Ishikawa (cell line): ENCODE data around the gene NFIX.

Experiments used
- CEBPB ChIP-seq: IDR thresholded peaks from 2 replicates; pipeline ENCODE4 v1.6.1; 2012
- CREB1 ChIP-seq: IDR thresholded peaks from 2 replicates; pipeline ENCODE4 v1.6.1; 2012; ENCODE audit warnings: low read depth
- EGR1 ChIP-seq: IDR thresholded peaks from 2 replicates; pipeline ENCODE4 v1.6.1; 2012
- EP300 ChIP-seq: IDR thresholded peaks from 2 replicates; pipeline ENCODE4 v1.6.1; 2012; ENCODE audit warnings: borderline replicate concordance
- FOXM1 ChIP-seq: IDR thresholded peaks from 2 replicates; pipeline ENCODE4 v1.6.1; 2012; ENCODE audit warnings: low read depth, borderline replicate concordance
- NFIC ChIP-seq: IDR thresholded peaks from 2 replicates; pipeline ENCODE4 v1.6.1; 2012
- RAD21 ChIP-seq: IDR thresholded peaks from 2 replicates; pipeline ENCODE4 v1.6.1; 2012; ENCODE audit warnings: low read depth
- TAF1 ChIP-seq: IDR thresholded peaks from 2 replicates; pipeline ENCODE4 v1.6.1; 2012; ENCODE audit warnings: low read depth, mild to moderate bottlenecking
- TCF12 ChIP-seq: IDR thresholded peaks from 2 replicates; pipeline ENCODE4 v1.6.1; 2012; ENCODE audit warnings: low read depth
- TEAD4 ChIP-seq: IDR thresholded peaks from 2 replicates; pipeline ENCODE4 v1.6.1; 2012
- YY1 ChIP-seq: IDR thresholded peaks from 2 replicates; pipeline ENCODE4 v1.6.1; 2012; ENCODE audit warnings: low read depth
- ZBTB7A ChIP-seq: IDR thresholded peaks from 2 replicates; pipeline ENCODE4 v1.6.1; 2012; ENCODE audit warnings: low read depth
- TF ChIP-seq, protein P1 (sequence below): IDR thresholded peaks from 2 replicates; pipeline ENCODE4 v1.6.1; 2012
- TF ChIP-seq, protein P2 (sequence below): IDR thresholded peaks from 2 replicates; pipeline ENCODE4 v1.6.1; 2012; ENCODE audit warnings: low read depth, mild to moderate bottlenecking
- TF ChIP-seq, protein P3 (sequence below): IDR thresholded peaks from 2 replicates; pipeline ENCODE4 v1.6.1; 2012

NFIX gene

DNA sequence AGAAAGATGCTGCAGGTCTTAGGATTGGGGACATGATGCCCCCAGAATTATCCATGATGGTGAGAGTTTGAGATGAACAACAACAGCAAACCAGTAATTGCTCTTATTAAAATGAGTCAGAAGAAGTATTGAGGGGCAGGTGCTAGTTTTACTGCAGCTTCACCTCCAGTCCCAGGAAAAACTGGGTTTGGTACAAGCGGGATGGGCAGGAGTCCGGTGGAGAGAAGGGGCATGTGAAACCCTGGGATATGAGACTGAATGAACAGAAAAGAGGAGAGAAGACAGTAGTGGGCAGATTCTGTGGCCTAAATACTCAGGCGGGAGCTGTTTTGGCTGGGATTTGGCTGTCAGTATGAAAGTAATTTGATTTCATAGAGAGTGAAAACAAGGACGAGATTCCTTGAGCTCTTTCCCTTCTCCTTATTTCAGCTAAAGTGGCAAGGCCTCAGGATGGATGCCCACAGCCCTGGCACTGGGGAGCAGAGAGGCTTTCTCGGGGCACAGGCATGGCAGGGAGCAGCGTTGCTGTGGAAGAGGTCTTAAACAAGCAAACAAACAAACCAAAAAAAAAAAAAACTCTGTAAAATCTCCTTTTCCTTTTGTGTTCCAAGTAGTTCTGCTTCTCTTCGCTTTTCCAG lies 30.7 kb downstream of the NFIX start:
- TF ChIP-seq TEAD4 (no peak), TAF1 (no peak), TCF12 (no peak)

DNA sequence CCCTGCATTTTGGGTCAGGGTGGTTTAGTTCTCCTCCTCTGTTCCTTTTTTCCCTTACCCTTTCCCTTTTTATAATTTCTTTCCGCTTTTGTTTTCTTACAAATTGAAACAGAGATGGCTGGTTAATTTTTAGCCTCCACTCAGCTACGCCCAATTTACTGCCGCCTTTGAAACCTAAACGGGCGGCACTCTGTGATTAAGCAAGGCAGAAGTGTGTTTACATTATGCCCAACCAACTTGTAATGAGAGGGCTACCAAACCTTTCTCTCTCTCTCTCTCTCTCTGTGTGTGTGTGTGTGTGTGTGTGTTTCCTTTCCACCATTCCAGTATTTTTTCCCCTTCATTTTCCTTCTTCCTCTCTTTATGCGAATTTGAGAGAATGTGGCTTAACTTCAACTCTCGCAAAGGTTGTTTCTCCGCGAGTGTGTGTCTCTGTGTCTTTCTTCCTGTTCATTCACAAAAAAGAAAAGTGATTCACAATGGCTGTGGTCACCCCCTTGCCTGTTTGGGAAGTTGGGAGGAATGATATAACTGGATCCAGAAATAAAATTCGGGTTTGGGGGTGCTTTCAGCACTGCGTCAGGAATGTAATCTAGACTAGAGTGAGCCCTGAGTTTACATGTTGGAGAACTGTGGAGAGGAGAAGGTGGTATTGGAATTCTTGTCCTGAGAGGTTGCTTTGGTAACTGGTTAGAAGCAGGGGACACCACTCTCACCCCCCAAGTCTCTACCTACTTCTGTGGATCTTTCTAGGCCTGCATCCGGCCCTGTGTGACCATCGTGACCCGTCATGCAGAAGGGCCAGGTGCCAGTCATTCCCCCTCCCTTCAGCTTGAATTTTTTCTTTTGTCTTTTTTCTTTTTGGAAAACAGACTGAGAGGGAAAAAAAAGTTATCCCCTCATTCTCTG lies 31.4 kb downstream of the NFIX start:
- no peak for TF ChIP-seq ZBTB7A
- TF ChIP-seq TEAD4 = no peak
- no peak for TF ChIP-seq TCF12
- TF ChIP-seq EP300 = no peak
- TF ChIP-seq FOXM1 = no peak

DNA sequence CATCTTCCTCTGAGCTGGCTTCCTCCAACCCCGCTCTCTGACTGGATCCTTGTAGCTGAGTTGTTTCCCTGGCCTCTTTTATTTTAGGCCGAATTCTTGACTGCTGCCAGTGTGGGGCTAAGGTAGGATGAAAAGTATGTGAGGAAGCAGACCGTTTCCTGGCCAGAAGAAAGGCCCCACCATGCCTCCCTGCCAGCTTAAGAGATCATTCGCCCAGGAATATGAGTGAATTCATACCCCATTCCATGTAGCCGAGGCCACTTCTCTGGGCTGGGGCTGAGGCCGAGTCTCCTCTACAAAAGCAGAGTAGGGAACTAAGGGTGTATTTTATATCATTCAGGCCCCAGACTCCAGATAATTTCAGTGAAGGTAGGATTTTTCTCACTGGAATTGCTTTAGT lies 32.3 kb downstream of the NFIX start:
- TF ChIP-seq YY1 = no peak
- TF ChIP-seq RAD21 = no peak
- no peak for TF ChIP-seq NFIC
- no peak for TF ChIP-seq FOXM1
- TF ChIP-seq TAF1 = no peak
- TF ChIP-seq EGR1 = no peak
- no peak for TF ChIP-seq TCF12
- TF ChIP-seq CEBPB = no peak
- no peak for TF ChIP-seq EP300
- TF ChIP-seq, protein P1, sequence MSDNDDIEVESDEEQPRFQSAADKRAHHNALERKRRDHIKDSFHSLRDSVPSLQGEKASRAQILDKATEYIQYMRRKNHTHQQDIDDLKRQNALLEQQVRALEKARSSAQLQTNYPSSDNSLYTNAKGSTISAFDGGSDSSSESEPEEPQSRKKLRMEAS = no peak
- TF ChIP-seq TEAD4 = no peak
- TF ChIP-seq, protein P2, sequence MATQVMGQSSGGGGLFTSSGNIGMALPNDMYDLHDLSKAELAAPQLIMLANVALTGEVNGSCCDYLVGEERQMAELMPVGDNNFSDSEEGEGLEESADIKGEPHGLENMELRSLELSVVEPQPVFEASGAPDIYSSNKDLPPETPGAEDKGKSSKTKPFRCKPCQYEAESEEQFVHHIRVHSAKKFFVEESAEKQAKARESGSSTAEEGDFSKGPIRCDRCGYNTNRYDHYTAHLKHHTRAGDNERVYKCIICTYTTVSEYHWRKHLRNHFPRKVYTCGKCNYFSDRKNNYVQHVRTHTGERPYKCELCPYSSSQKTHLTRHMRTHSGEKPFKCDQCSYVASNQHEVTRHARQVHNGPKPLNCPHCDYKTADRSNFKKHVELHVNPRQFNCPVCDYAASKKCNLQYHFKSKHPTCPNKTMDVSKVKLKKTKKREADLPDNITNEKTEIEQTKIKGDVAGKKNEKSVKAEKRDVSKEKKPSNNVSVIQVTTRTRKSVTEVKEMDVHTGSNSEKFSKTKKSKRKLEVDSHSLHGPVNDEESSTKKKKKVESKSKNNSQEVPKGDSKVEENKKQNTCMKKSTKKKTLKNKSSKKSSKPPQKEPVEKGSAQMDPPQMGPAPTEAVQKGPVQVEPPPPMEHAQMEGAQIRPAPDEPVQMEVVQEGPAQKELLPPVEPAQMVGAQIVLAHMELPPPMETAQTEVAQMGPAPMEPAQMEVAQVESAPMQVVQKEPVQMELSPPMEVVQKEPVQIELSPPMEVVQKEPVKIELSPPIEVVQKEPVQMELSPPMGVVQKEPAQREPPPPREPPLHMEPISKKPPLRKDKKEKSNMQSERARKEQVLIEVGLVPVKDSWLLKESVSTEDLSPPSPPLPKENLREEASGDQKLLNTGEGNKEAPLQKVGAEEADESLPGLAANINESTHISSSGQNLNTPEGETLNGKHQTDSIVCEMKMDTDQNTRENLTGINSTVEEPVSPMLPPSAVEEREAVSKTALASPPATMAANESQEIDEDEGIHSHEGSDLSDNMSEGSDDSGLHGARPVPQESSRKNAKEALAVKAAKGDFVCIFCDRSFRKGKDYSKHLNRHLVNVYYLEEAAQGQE = no peak
- TF ChIP-seq ZBTB7A = no peak
- TF ChIP-seq CREB1 = no peak
- TF ChIP-seq, protein P3, sequence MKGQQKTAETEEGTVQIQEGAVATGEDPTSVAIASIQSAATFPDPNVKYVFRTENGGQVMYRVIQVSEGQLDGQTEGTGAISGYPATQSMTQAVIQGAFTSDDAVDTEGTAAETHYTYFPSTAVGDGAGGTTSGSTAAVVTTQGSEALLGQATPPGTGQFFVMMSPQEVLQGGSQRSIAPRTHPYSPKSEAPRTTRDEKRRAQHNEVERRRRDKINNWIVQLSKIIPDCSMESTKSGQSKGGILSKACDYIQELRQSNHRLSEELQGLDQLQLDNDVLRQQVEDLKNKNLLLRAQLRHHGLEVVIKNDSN = no peak

DNA sequence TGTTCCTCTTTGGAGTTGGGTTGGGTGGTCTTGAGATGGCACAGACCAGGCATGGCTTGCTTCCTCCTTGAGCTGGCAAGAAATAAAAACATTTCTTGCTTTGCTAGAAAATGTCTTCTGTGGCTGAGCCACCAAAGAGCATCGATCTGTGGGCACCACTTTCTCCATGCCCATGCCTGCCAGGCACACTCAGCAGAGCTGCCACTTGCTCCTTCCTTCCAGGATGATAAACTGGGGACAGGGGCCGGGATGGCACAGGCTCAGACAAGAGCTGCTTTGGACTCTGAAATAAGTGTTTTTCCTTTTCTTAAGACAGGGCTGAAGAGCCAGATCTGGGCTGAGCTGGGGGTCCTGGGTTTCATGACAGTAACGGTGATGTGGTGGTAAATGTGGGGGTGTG lies 32.8 kb downstream of the NFIX start:
- no peak for TF ChIP-seq YY1
- no peak for TF ChIP-seq EP300
- no peak for TF ChIP-seq FOXM1
- TF ChIP-seq, protein P3 = no peak
- no peak for TF ChIP-seq ZBTB7A
- no peak for TF ChIP-seq TCF12
- no peak for TF ChIP-seq RAD21
- TF ChIP-seq CEBPB = no peak

DNA sequence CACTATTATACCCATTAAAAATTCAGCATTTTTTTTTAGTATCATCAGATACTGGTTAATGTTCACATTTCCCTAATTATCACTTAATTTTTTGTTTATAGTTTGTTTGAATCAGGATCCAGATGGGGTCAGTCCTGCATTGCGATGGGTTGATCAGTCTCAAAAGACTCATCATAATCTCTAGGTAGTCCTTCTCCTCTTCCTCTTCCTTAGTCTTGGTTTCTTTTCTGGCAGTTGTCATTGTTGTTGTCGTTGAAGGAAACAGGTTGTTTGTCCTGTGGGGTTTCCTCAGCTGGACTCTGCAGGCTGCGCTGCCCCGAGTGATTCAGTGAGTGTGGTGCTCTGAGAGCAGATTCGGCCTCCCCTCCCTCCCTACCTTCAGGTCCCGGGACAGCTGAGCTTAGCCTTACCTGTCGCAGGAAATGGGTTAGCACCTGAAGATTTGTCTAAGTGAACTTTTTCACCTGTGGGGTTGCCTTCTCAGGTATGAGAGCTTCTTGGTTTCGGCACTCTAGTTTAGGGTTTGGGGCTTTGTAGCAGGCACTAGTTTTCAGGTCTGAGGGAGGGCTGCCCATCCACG lies 34.1 kb downstream of the NFIX start:
- no peak for TF ChIP-seq RAD21
- no peak for TF ChIP-seq NFIC
- no peak for TF ChIP-seq CEBPB
- no peak for TF ChIP-seq YY1
- TF ChIP-seq FOXM1 = no peak
- no peak for TF ChIP-seq CREB1
- TF ChIP-seq TCF12 = no peak
- TF ChIP-seq TEAD4 = no peak

DNA sequence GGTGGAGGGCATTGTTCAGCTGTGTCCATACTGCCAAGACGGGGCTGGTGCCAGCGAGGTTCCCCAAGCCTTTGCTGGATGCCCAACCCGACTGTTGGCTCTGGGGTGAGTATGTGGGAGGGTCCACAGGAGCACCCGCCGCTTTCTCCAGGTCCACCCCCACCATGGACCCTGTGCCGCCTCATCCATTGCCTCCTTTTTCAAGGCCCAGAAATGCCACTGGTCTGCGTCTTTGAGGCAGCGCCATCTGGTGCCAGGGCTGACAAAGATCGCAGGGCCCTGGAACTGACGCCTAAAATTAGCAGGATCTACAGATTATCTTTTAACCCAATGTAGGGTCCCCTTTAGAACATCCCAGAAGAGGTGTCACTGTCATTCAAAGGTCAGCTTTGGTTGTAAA lies 34.6 kb downstream of the NFIX start:
- TF ChIP-seq CEBPB = no peak
- TF ChIP-seq RAD21 = peak; percentile 47; the same call in 1 of the 2 replicates
- no peak for TF ChIP-seq TEAD4

DNA sequence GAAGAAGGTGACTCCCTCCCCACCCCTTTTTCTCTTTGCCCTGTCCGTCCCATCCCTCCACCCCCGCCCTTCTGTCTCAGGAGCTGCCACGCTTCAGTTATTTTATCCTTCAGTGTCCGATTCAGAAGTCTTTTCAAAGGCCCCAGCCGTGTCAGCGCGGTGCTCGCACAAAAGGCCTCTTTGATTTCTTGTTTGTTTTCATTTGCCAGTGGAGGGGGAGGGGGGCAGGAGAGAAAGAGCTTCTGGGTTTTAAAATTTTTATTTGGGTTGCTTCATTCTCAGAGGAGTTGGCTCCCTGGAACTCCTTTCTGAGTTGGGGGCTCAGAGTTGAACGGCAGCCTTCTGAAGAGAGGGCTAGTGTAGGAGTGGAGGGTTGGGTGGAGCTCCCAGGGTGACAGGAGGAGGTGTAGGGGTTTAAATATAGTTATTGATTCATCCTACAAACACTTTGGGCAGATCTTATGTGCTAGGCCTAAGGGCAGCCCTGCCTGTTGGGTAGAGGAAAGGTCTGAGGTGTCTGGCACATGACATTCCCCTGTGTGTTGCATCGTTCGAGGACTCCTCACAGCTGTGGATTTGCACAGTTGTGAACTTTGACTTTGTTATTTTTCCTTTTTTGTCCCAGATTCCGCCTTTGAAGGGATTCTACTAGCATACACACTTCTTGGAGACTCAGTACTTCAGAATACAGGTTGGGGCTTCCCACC lies 36.8 kb downstream of the NFIX start:
- no peak for TF ChIP-seq CREB1
- TF ChIP-seq, protein P1 = 0 out of 2 replicates have a peak, but pooled peaks have one; percentile 17
